Anterior cingulate cortex (tissue), 58 donors: ENCODE data around the gene DOCK3.
"Not testable (repeated sequence)": the region's sequence is repeated elsewhere in the genome, so short reads cannot be mapped to it uniquely, and the experiment has no call there.

Source experiments
- DNase-seq, 58 donors: peaks; one replicate each; lab custom pipeline; 2025; lab: John Stamatoyannopoulos, UW

The DOCK3 gene

GRCh38 chr3:51173518-51174271 is 499.0 kb downstream of the DOCK3 start:
- DNase-seq: no peak

DNA sequence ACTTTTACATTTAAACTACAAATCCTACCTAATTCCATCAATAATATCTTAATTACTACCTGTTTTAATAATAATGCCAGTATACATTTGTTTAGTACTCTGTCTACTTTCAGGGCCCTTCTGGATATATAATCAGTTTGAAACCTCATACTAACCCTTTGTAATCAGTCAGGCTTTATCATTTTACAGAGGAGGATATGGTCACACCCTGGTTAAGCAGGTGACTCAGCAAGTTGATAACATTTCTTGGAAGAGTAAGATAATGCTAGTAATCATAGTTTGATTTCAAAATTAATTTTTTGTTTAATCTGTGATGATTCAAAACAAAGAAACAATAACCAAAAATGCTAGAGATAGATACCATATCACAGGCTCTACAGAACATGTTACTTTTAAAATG is 502.2 kb downstream of the DOCK3 start:
- DNase-seq: no peak

DNA sequence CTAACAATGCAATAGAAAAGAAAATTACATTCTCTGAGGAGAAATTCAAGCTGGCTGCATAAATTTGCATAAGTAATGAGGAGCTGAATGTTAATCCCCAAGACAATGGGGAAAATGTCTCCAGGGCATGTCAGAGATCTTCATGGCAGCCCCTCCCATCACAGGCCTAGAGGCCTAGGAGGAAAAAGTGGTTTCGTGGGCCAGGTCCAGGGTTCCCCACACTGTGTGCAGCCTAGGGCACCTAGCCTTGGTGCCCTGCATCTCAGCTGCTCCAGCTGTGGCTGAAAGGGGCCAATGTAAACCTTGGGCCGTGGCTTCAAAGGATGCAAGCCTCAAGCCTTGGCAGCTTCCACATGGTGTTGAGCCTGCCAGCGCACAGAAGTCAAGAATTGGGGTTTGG is 511.7 kb downstream of the DOCK3 start:
- DNase-seq: not testable (repeated sequence)

- no peak for DNase-seq
Measured at GRCh38 chr3:51190199-51190598, 515.5 kb downstream of the DOCK3 start.

- no peak for DNase-seq
Measured at GRCh38 chr3:51190827-51191226, 516.1 kb downstream of the DOCK3 start.

DNA sequence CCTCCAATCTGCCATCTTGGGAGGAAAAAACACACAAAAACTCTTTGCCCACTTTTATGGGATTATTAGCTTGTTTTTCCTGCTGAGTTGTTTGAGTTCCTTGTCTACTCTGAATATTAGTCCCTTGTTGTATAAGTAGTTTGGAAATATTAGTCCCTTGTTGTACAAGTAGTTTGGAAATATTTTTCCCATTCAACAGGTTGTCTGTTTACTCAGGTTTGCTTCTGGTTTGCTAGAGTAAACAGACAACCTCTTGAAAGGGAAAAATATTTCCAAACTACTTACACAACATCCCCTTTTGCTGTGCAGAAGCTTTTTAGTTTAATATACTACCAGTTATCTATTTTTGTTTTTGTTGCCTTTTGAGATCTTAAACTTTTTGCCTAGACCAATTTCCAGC is 517.0 kb downstream of the DOCK3 start:
- no peak for DNase-seq

DNA sequence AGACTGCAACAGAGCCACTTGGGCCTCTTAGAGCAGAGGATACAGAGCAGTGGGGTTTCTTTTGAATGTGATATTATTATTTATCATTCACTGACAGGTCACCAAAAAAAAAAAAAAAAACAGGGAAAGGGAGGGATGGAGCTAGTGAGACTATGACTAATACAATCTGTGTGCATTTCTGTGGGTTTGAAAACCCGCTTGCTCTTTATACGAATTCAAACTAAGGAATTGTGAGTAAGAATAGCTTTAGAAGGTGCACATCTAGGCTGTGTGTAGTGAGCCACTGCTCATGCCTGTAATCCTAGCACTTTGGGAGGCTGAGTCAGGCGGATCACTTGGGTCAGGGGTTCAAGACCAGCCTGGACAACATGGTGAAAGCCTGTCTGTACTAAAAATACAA is 523.8 kb downstream of the DOCK3 start:
- DNase-seq: no peak

DNA sequence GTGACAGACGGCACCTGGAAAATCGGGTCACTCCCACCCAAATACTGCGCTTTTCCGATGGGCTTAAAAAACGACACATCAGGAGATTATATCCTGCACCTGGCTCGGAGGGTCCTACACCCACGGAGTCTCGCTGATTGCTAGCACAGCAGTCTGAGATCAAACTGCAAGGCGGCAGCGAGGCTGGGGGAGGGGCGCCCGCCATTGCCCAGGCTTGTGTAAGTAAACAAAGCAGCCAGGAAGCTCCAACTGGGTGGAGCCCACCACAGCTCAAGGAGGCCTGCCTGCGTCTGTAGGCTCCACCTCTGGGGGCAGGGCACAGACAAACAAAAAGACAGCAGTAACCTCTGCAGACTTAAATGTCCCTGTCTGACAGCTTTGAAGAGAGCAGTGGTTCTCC is 524.6 kb downstream of the DOCK3 start:
- DNase-seq: not testable (repeated sequence)

GRCh38 chr3:51216291-51216690 is 541.6 kb downstream of the DOCK3 start:
- DNase-seq: no peak

- no peak for DNase-seq
Measured at GRCh38 chr3:51221959-51222358, 547.2 kb downstream of the DOCK3 start.

DNA sequence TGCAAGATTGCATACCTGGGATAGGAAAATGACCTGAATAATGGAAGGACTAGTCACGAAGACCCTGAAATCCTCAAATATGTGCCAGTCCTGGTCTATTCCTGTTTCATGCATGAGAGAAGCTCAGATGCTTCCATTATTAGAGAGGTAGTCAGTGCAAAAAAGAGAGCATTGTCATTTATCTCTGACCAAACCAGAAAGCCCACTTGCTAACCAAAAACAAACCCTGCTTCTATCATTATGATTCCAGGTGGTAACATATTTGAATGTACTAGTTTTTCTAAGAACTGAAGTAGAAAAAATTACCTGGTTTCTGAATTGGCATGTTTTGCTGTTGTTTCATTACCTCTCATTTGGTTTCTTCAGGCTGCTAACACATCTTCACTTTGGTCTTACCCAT is 549.6 kb downstream of the DOCK3 start:
- DNase-seq: no peak

GRCh38 chr3:51224843-51225242 is 550.1 kb downstream of the DOCK3 start:
- no peak for DNase-seq

DNA sequence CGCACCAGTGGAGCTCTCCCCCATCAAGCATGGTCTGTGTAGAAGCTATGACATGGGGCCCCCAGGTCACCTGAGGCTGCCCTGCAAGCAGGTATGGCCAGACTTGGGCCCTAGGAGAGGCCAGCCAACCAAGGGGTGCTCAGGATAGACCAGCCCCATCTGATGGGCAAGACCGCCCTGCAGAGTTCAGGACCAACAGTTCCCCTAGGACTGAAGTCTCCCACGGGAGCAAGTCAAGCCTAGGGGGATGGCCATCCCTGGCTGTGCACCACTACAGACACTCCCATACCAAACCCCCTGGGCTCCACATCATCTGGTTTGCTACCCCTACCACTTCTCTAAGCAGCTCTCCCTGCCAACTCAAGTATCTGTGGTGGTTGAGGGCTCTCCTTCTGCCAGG is 568.2 kb downstream of the DOCK3 start:
- DNase-seq: no peak

DNA sequence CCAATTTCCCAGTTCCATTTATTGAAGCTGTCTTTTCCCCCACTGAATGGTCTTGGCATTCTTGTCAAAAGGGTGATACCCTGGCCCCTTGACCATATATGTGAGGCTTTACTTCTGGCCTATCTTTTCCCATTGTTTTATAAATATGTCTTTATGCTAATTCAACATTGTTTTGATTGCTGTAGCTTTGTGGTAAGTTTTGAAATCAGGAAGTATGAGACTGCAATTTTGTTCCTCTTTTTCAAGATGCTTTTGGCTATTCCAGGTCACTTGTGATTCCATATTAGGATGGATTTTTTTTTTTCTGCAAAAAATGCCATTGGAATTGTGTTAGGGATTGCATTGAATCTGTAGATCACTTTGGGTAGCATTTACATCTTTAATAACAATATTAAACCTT is 569.2 kb downstream of the DOCK3 start:
- DNase-seq: no peak

- no peak for DNase-seq
Measured at GRCh38 chr3:51245867-51246266, 571.1 kb downstream of the DOCK3 start.

GRCh38 chr3:51257870-51258269 is 583.1 kb downstream of the DOCK3 start:
- DNase-seq: no peak

- DNase-seq: not testable (repeated sequence)
Measured at GRCh38 chr3:51264166-51264565, 589.4 kb downstream of the DOCK3 start.

- no peak for DNase-seq
Measured at GRCh38 chr3:51268132-51268531, 593.4 kb downstream of the DOCK3 start.

GRCh38 chr3:51269466-51269865 is 594.7 kb downstream of the DOCK3 start:
- DNase-seq: no peak

- no peak for DNase-seq
Measured at GRCh38 chr3:51270559-51270958, 595.8 kb downstream of the DOCK3 start.

DNA sequence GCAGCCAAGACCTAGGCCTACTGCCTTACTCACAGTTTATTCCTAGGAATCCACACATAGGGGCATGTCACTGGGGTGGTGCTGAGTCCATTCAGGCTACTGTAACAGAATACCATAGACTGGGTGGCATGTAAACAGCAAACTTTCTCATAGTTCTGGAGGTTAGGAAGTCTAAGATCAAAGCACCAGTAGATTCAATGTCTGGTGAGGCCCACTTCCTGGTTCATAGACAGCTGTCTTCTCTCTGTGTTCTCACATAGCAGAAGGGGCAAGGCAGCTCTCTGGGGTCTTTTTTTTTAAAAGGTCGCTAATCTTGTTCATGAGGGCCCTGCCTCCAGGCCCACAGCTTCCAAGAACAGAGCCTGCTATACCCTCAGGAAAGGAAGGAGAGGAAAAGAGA is 596.4 kb downstream of the DOCK3 start:
- DNase-seq: no peak

DNA sequence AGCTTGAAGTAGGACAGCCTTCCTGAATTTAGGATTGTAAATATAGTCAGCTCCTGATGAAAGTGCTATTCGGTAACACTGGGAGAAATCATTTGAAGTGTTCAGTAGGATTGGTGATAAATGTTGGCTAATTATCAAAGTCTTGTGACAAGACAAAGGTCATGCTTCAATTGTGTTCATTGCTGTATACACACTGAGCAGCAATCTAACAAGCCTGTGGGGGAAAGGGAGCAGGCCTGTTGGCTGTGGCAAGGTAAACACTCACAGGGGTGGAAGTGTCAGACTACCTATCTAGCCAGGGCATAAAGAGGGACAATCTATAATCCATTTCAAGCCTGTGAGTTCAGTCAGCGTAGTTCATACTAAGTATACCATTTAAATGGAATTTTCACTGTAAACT is 599.3 kb downstream of the DOCK3 start:
- no peak for DNase-seq
